ENCODE measurements around the gene IGF1.

IGF1 gene

DNA sequence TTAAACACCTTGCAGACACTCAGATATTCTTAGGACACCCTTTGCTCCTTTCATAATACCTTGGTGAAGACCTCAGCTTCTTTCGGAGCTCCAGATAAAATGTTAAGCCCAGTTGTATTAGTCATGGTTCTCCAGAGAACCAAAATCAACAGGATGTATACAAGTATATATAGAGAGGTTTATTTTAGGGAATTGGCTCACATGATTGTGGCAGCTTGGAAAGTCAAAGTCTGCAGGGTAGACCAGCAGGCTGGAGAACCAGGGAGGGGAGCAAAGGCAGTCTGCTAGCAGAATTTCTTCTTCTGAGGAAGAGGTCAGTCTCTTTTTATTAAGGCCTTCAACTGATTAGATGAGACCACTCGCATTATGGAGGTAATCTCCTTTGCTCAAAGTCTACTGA is 6.9 kb upstream of the IGF1 start:
- ChIA-PET CTCF (interaction anchor here (0.5 kb wide), 1 partner anchor 324 kb away, joined by 3 read pairs; no protein-coding TSS in a partner anchor), POLR2A (ENCODE audit: low non-redundant PET) (no interaction called here)
- no peak for TF ChIP-seq CTCF (conservative IDR thresholded peaks at IDR 0.05; ENCODE audit: low read depth)
- no peak for DNase-seq (ENCODE audit: low spot score)
- no peak overlapping the region for H3K27ac ChIP-seq

DNA sequence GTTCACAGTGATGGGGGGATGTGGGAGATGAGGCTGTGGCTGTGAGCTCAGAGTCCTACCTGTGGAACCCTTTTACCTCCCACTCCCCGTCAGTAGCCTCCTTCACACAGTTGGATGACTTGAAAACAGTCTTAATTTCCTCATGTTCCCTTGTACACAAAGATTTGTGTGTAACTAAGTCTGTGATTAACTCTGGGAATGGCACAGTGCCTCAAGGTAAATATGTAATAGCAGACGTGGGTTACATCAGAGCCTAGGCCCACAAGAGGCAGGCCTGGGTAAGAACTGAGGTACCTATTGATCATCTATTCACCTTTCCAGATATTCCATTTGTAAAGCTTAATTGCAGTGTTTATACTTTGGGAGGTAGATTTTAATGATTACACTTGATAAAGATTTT is 5.8 kb upstream of the IGF1 start:
- H3K27ac ChIP-seq: no peak overlapping the region
- ChIA-PET CTCF (no interaction called here), POLR2A (ENCODE audit: low non-redundant PET) (no interaction called here)
- no peak for TF ChIP-seq CTCF (conservative IDR thresholded peaks at IDR 0.05; ENCODE audit: low read depth)
- no peak for DNase-seq (ENCODE audit: low spot score)

GRCh38 chr12:102484428-102484958 is 4.1 kb upstream of the IGF1 start:
- TF ChIP-seq CTCF (conservative IDR thresholded peaks at IDR 0.05; ENCODE audit: low read depth): peak; percentile 94
- peak; percentile 48 for DNase-seq (ENCODE audit: low spot score)
- ChIA-PET POLR2A (ENCODE audit: low non-redundant PET) (no interaction called here), CTCF (interaction anchor here (0.6 to 1.5 kb wide), 7 partner anchors 9 to 1010 kb away, joined by 3 to 8 read pairs (median 4); partner anchors contain the start of gene SPIC)
- no peak overlapping the region for H3K27ac ChIP-seq

DNA sequence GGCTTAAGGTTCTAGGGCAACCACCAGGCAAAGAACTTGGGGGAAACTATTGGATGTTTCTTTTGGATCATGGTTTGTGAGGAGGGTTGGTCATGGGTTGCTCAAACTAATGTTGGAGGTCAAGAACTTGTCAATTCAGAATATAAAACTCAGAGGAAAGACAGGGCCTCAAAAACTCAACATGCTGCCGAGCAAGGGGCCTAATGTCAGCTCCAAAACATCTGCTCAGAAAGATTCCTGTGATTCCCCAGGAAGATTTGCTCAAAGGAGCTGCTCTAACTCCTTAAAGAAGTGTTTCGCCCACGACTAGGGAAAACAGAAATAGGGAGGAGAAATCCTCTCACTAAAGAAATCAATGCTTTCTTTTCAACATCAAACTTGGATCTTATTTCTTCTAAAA is 3.7 kb upstream of the IGF1 start:
- no peak overlapping the region for H3K27ac ChIP-seq
- ChIA-PET CTCF (interaction anchor here (0.7 to 1.5 kb wide), 5 partner anchors 9 to 544 kb away, joined by 3 to 8 read pairs (median 4); no protein-coding TSS in a partner anchor), POLR2A (ENCODE audit: low non-redundant PET) (no interaction called here)
- DNase-seq (ENCODE audit: low spot score): no peak
- no peak for TF ChIP-seq CTCF (conservative IDR thresholded peaks at IDR 0.05; ENCODE audit: low read depth)

GRCh38 chr12:102483466-102483865 is 3.1 kb upstream of the IGF1 start:
- no peak for DNase-seq (ENCODE audit: low spot score)
- CTCF ChIA-PET: interaction anchor here (0.6 to 1.5 kb wide), 5 partner anchors 12 to 543 kb away, joined by 3 to 6 read pairs (median 4); no protein-coding TSS in a partner anchor
- no peak overlapping the region for H3K27ac ChIP-seq
- POLR2A ChIA-PET (ENCODE audit: low non-redundant PET): no interaction called here
- no peak for TF ChIP-seq CTCF (conservative IDR thresholded peaks at IDR 0.05; ENCODE audit: low read depth)

DNA sequence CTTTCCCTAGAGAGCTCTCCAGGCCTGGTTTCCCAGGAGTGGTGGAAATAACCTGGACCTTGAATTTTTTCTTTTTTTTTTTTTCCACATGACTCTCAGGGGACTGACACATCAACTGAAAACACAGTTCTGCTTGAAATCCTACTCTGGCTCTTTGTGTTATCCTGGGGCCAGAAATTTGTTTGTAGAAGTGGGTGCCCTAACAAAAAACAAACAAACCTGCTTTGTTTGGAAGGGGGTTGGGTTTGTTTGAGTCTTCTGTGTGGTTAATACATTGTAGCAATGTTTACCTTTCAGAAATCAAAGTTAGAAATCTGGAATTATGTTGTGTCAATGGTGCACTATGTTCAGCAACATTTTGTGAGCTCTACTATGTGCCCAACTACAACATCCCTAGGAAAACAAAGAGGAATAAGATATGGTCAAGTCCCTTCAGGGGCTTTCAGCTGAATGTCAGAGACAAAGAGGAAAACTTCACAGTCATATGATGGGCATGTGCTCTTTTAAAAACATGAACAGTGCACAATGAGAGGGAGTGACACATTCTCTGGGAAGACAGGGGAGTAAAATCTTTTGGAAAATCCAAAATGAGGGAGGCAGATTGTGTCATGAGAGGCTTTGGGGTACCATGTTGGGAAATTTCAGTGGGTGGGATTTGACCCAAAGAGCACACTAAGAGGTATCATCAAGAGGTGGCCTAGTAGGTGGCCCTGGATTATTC is 1.5 kb upstream of the IGF1 start:
- POLR2A ChIA-PET (ENCODE audit: low non-redundant PET): no interaction called here
- CTCF ChIA-PET: interaction anchor here (0.6 to 0.7 kb wide), 4 partner anchors 10 to 380 kb away, joined by 3 to 8 read pairs (median 3); no protein-coding TSS in a partner anchor
- H3K27ac ChIP-seq: no peak overlapping the region
- no peak for DNase-seq (ENCODE audit: low spot score)
- no peak for TF ChIP-seq CTCF (conservative IDR thresholded peaks at IDR 0.05; ENCODE audit: low read depth)
